HepG2 (cell line): ENCODE measurements around the gene XPO5. TPM values are rescaled to one million over a fixed set of nuclear protein-coding genes. Genes with fewer than 3 reads are reported as not detected.

ENCODE experiments used
- ARID3A ChIP-seq: IDR thresholded peaks from 2 replicates; pipeline ENCODE4 v1.6.1; 2012; ENCODE audit warnings: low read depth, low read length, improper control_type of control experiment
- BCL6 ChIP-seq: IDR thresholded peaks from 2 replicates; pipeline ENCODE4 v1.6.1; 2016; ENCODE audit warnings: missing genetic modification reagents, missing compliant biosample characterization
- BCLAF1 ChIP-seq: fragments of 450-650 bp; IDR thresholded peaks from 2 replicates; pipeline ENCODE4 v1.6.1; 2017; ENCODE audit warnings: mild to moderate bottlenecking
- CREB3 ChIP-seq: sonication (generic); formaldehyde crosslinking; IDR thresholded peaks from 2 replicates; pipeline ENCODE4 v1.5.0; 2020; ENCODE audit warnings: missing genetic modification reagents
- DBP ChIP-seq: sonication (generic); formaldehyde crosslinking; IDR thresholded peaks from 2 replicates; pipeline ENCODE4 v1.4.0; 2020; ENCODE audit warnings: missing genetic modification reagents; ENCODE audit errors: not compliant biosample characterization
- HNF4G ChIP-seq, 2 experiments: sonication (generic) in 1 of 2; formaldehyde crosslinking in 1 of 2; IDR thresholded peaks; 2 replicates each; pipeline versions ENCODE4 v1.4.0 to v1.6.1; 2011 to 2020; ENCODE audit warnings: borderline replicate concordance in 2 of 2, low read depth in 2 of 2, mild to moderate bottlenecking in 2 of 2, low read length in 1 of 2, missing genetic modification reagents in 1 of 2, moderate library complexity in 1 of 2
- JDP2 ChIP-seq: sonication (generic); formaldehyde crosslinking; IDR thresholded peaks from 2 replicates; pipeline ENCODE4 v1.8.1; 2022; ENCODE audit warnings: missing genetic modification reagents, borderline replicate concordance
- PLSCR1 ChIP-seq: sonication (generic); formaldehyde crosslinking; IDR thresholded peaks from 2 replicates; pipeline ENCODE4 v1.5.0; 2020; ENCODE audit warnings: missing genetic modification reagents, mild to moderate bottlenecking, borderline replicate concordance
- SMYD3 ChIP-seq: sonication (generic); formaldehyde crosslinking; IDR thresholded peaks from 2 replicates; pipeline ENCODE4 v1.8.1; 2023; ENCODE audit warnings: mild to moderate bottlenecking, missing genetic modification reagents
- TEF ChIP-seq: sonication (generic); formaldehyde crosslinking; IDR thresholded peaks from 2 replicates; pipeline ENCODE4 v1.5.0; 2020; ENCODE audit warnings: missing genetic modification reagents
- ZBTB4 ChIP-seq: sonication (generic); formaldehyde crosslinking; IDR thresholded peaks from 2 replicates; pipeline ENCODE4 v1.4.0; 2020; ENCODE audit warnings: missing genetic modification reagents, mild to moderate bottlenecking, borderline replicate concordance
- ZFP1 ChIP-seq: IDR thresholded peaks from 2 replicates; pipeline ENCODE4 v1.6.1; 2016
- ZNF205 ChIP-seq: IDR thresholded peaks from 2 replicates; pipeline ENCODE4 v1.6.1; 2018; ENCODE audit warnings: missing biosample characterization, missing genetic modification reagents
- ZNF234 ChIP-seq: sonication (generic); formaldehyde crosslinking; conservative IDR thresholded peaks from 2 replicates; pipeline ENCODE4 v1.5.1; 2020; ENCODE audit warnings: mild to moderate bottlenecking, missing genetic modification reagents
- polyA plus RNA-seq, 8 experiments: library from polyadenylated mRNA; depleted of rRNA in 3 of 8; stranded (reverse) in 7 of 8; unstranded in 1 of 8; fragments of >200 nt; fragmentation: Illumina TruSeq in 4 of 8; extraction: Trizol in 4 of 8; gene quantifications; 2 replicates each; pipeline versions ENCODE4 v1.2.1 to v1.2.3, GENCODE V29; 2011 to 2016; ENCODE audit warnings: low read depth in 4 of 8, missing spikeins in 1 of 8, mixed read lengths in 1 of 8; ENCODE audit not compliant: insufficient read depth in 1 of 8
- total RNA-seq, 5 experiments: library from RNA; depleted of rRNA; stranded (reverse); fragments of >200 nt; fragmentation: Illumina TruSeq; extraction: Trizol; gene quantifications; 2 replicates each; pipeline ENCODE4 v1.2.3, GENCODE V29; 2016; ENCODE audit warnings: low read depth in 1 of 5

Gene XPO5
- total and polyA plus RNA-seq, 2 of the 13 experiments (the other 11 are each of a cell fraction or from before 2014, with no cell fraction given), result 52.2 to 68.0 TPM

- TF ChIP-seq ARID3A (no peak), ZNF205 (CRISPR knock-in tag) (no peak), HNF4G (IDR thresholded peaks at IDR 0.05; ENCODE audit: borderline replicate concordance, low read depth, low read length) (no peak), HNF4G (CRISPR knock-in tag; IDR thresholded peaks at IDR 0.05; ENCODE audit: borderline replicate concordance, low read depth) (peak; percentile 31; the same call in 1 of the 2 replicates), BCL6 (CRISPR knock-in tag) (no peak), JDP2 (CRISPR knock-in tag) (no peak), CREB3 (CRISPR knock-in tag) (no peak), PLSCR1 (CRISPR knock-in tag) (no peak), ZNF234 (CRISPR knock-in tag) (no peak), BCLAF1 (no peak), ZBTB4 (CRISPR knock-in tag) (0 out of 2 replicates have a peak, but pooled peaks have one; percentile 34), SMYD3 (CRISPR knock-in tag) (no peak), ZFP1 (CRISPR knock-in tag) (no peak), TEF (CRISPR knock-in tag) (no peak), DBP (CRISPR knock-in tag) (no peak)
Observed at GRCh38 chr6:43499028-43499815, 76.6 kb downstream of the XPO5 start (continued).
